Testis (tissue), 3 donors: ENCODE data around the gene ANKS1B. TPM values are rescaled to one million over a fixed set of nuclear protein-coding genes. Genes with fewer than 3 reads are reported as not detected.

Experiments used
- DNase-seq: peaks from one replicate; pipeline ENCODE4 v3.0.0-alpha.2; 2019
- H3K27ac ChIP-seq, 2 donors: fragments of 200-600 bp; sonication (generic); one replicate each; pipeline ENCODE4 v1.5.1; 2019
- H3K27me3 ChIP-seq: fragments of 200-600 bp; sonication (generic); one replicate; pipeline ENCODE4 v1.5.1; 2019
- H3K36me3 ChIP-seq: fragments of 200-600 bp; sonication (generic); one replicate; pipeline ENCODE4 v1.5.1; 2017; ENCODE audit warnings: low read depth; ENCODE audit errors: missing control alignments
- H3K4me1 ChIP-seq: fragments of 200-600 bp; sonication (generic); one replicate; pipeline ENCODE4 v1.5.1; 2019
- H3K4me3 ChIP-seq, 2 donors: fragments of 200-600 bp; sonication (generic); one replicate each; pipeline ENCODE4 v1.5.1; 2017 to 2019
- H3K9me3 ChIP-seq: fragments of 200-600 bp; sonication (generic); one replicate; pipeline ENCODE4 v1.5.1; 2017
- CTCF ChIP-seq, 3 experiments: fragments of 450-650 bp in 2 of 3; fragments of 200-600 bp in 1 of 3; sonication (generic) in 1 of 3; IDR thresholded peaks; one replicate each; pipeline ENCODE4 v1.5.1; 2016 to 2019; ENCODE audit warnings: antibody characterized with exemption in 3 of 3, mild to moderate bottlenecking in 2 of 3, moderate library complexity in 1 of 3
- POLR2A ChIP-seq: fragments of 450-650 bp; IDR thresholded peaks from one replicate; pipeline ENCODE4 v1.6.1; 2017; ENCODE audit warnings: antibody characterized with exemption, mild to moderate bottlenecking, moderate library complexity
- WGBS, 2 donors: methylation state at CpG; one replicate each; pipeline ENCODE4 v1.1.5; 2018; 5-methylcytosine and 5-hydroxymethylcytosine counted together
- intact Hi-C: fragments of 100-400 bp; cut with DNase I; formaldehyde crosslinking; loops from one replicate; pipeline ENCODE4 v1.15.1; 2023; ENCODE audit warnings: low total_unique reads
- polyA plus RNA-seq: library from polyadenylated mRNA; stranded (reverse); fragments of 350-450 nt; fragmentation: Illumina TruSeq; extraction: RNeasy Lipid Tissue Mini Kit (QIAGEN cat#74804); gene quantifications from one replicate; pipeline ENCODE4 v1.2.3, GENCODE V29; 2014; ENCODE audit warnings: low read depth, low replicate concordance; ENCODE audit not compliant: insufficient read depth
- total RNA-seq, 2 donors: library from RNA; depleted of rRNA; stranded (reverse); fragments of >200 nt; gene quantifications; one replicate each; pipeline ENCODE4 v1.2.3, GENCODE V29; 2016

Gene ANKS1B
- total and polyA plus RNA-seq, 3 donors from 2014 or later = 26.8 to 58.2 (median 30.9) TPM

GRCh38 chr12:98786653-98787052 is 1198.1 kb downstream of the ANKS1B start:
- Histone ChIP-seq H3K36me3 (no peaks in the 10 kb centered on the region), H3K4me1 (no peaks in the 10 kb centered on the region), H3K4me3 (no peak overlapping the region), H3K9me3 (no peaks in the 10 kb centered on the region), H3K27me3 (no peaks in the 10 kb centered on the region), H3K27ac (no peak overlapping the region)
- no peak for DNase-seq
- 82 to 88% methylated on average over 7 of the region's 7 CpGs for WGBS, 2 donors
- intact Hi-C loops = no loop called here
- TF ChIP-seq CTCF (IDR thresholded peaks at IDR 0.05) (no peak), POLR2A (no peak)

- Histone ChIP-seq H3K4me3 (no peak overlapping the region), H3K36me3 (no peaks in the 10 kb centered on the region), H3K9me3 (no peaks in the 10 kb centered on the region), H3K27me3 (no peaks in the 10 kb centered on the region), H3K27ac (no peak overlapping the region), H3K4me1 (no peaks in the 10 kb centered on the region)
- TF ChIP-seq POLR2A (no peak), CTCF (IDR thresholded peaks at IDR 0.05) (no peak)
- 90 to 95% methylated on average over 2 of the region's 2 CpGs for WGBS, 2 donors
- intact Hi-C loops = no loop called here
- no peak for DNase-seq
Observed at GRCh38 chr12:98783420-98783819, 1201.3 kb downstream of the ANKS1B start.

GRCh38 chr12:98780261-98780660 is 1204.5 kb downstream of the ANKS1B start:
- DNase-seq = no peak
- H3K27ac ChIP-seq = no peak overlapping the region
- H3K4me3 ChIP-seq = no peak overlapping the region
- no peaks in the 10 kb centered on the region for H3K9me3 ChIP-seq
- no peaks in the 10 kb centered on the region for H3K27me3 ChIP-seq
- 70 to 74% methylated on average over 4 of the region's 4 CpGs for WGBS, 2 donors
- H3K4me1 ChIP-seq = no peaks in the 10 kb centered on the region
- intact Hi-C loops = no loop called here
- no peak for TF ChIP-seq POLR2A
- no peak for TF ChIP-seq CTCF (IDR thresholded peaks at IDR 0.05)
- H3K36me3 ChIP-seq = no peaks in the 10 kb centered on the region

- no peak overlapping the region for H3K4me3 ChIP-seq
- H3K27me3 ChIP-seq = no peaks in the 10 kb centered on the region
- WGBS, 2 donors = 95 to 100% methylated on average over 3 of the region's 3 CpGs
- no peak for TF ChIP-seq CTCF (IDR thresholded peaks at IDR 0.05)
- TF ChIP-seq POLR2A = no peak
- no peaks in the 10 kb centered on the region for H3K9me3 ChIP-seq
- no peaks in the 10 kb centered on the region for H3K36me3 ChIP-seq
- intact Hi-C loops = no loop called here
- H3K27ac ChIP-seq = no peak overlapping the region
- H3K4me1 ChIP-seq = no peaks in the 10 kb centered on the region
- no peak for DNase-seq
Observed at GRCh38 chr12:98772818-98773217, 1211.9 kb downstream of the ANKS1B start.
